ENCODE data around the gene UBXN11.
"Not testable (repeated sequence)": the region's sequence is repeated elsewhere in the genome, so short reads cannot be mapped to it uniquely, and the experiment has no call there.

Gene UBXN11

GRCh38 chr1:26335774-26336476 lies 29.5 kb upstream of the UBXN11 start:
- DNase-seq, result no peak

- not testable (repeated sequence) for DNase-seq
Measured at GRCh38 chr1:26333312-26333711, 26.9 kb upstream of the UBXN11 start.

GRCh38 chr1:26330276-26330675 lies 23.8 kb upstream of the UBXN11 start:
- DNase-seq, result no peak

GRCh38 chr1:26329380-26329779 lies 22.9 kb upstream of the UBXN11 start:
- DNase-seq, result not testable (repeated sequence)

GRCh38 chr1:26328597-26328996 lies 22.2 kb upstream of the UBXN11 start:
- no peak for DNase-seq

GRCh38 chr1:26327956-26328362 lies 21.5 kb upstream of the UBXN11 start:
- no peak for DNase-seq

- DNase-seq, result no peak
Measured at GRCh38 chr1:26324550-26324949, 18.1 kb upstream of the UBXN11 start.

- DNase-seq, result no peak
Measured at GRCh38 chr1:26323382-26323781, 16.9 kb upstream of the UBXN11 start.

GRCh38 chr1:26322042-26322331 lies 15.6 kb upstream of the UBXN11 start:
- no peak for DNase-seq

- peak; percentile 95 for DNase-seq
Measured at GRCh38 chr1:26321315-26322041, 15.0 kb upstream of the UBXN11 start.

- DNase-seq, result no peak
Measured at GRCh38 chr1:26320896-26321295, 14.5 kb upstream of the UBXN11 start.

- no peak for DNase-seq
Measured at GRCh38 chr1:26318338-26319064, 12.1 kb upstream of the UBXN11 start.

- no peak for DNase-seq
Measured at GRCh38 chr1:26317612-26318337, 11.3 kb upstream of the UBXN11 start, which contains the start of gene CD52. CD52 (plus strand) TSS chr1:26317958; CDS start chr1:26318018, 60 bp downstream.

GRCh38 chr1:26317146-26317545 lies 10.7 kb upstream of the UBXN11 start:
- DNase-seq, result no peak

GRCh38 chr1:26315874-26316850 lies 9.7 kb upstream of the UBXN11 start:
- no peak for DNase-seq

- no peak for DNase-seq
Measured at GRCh38 chr1:26314501-26314900, 8.1 kb upstream of the UBXN11 start.

GRCh38 chr1:26307966-26308899 lies 1.8 kb upstream of the UBXN11 start:
- DNase-seq, result not testable (repeated sequence)

GRCh38 chr1:26307363-26307781 lies 936 bp upstream of the UBXN11 start:
- DNase-seq, result no peak

- no peak for DNase-seq
Measured at GRCh38 chr1:26305667-26306289, 658 bp downstream of the UBXN11 start.

GRCh38 chr1:26302733-26303405 lies 3.6 kb downstream of the UBXN11 start:
- DNase-seq, result no peak

Data from eye (tissue), 1 donor.